Type B pancreatic cell (in vitro differentiated cells): ENCODE measurements around the gene INHBB. TPM values are rescaled to one million over a fixed set of nuclear protein-coding genes. Genes with fewer than 3 reads are reported as not detected.
A peak's percentile ranks its signal among the peaks of the same experiment; 100 is the strongest.

ENCODE experiments used
- DNase-seq: peaks from one replicate; pipeline ENCODE4 v3.0.0; 2021; ENCODE audit warnings: mixed read lengths; ENCODE audit not compliant: unreplicated experiment; ENCODE audit errors: extremely low spot score
- H3K27ac Mint-ChIP-seq: 2 replicates; pipeline ENCODE4 v1.8.0; 2021; ENCODE audit warnings: mild to moderate bottlenecking, mixed read lengths
- H3K27me3 Mint-ChIP-seq: 2 replicates; pipeline ENCODE4 v1.8.0; 2021; ENCODE audit warnings: mixed read lengths
- H3K36me3 Mint-ChIP-seq: 2 replicates; pipeline ENCODE4 v1.8.0; 2021; ENCODE audit warnings: mixed read lengths
- H3K4me1 Mint-ChIP-seq: one replicate; pipeline ENCODE4 v1.8.0; 2021; ENCODE audit warnings: mixed read lengths; ENCODE audit not compliant: unreplicated experiment
- H3K4me3 Mint-ChIP-seq: 2 replicates; pipeline ENCODE4 v1.8.0; 2021; ENCODE audit warnings: mild to moderate bottlenecking, mixed read lengths
- H3K9me3 Mint-ChIP-seq: 2 replicates; pipeline ENCODE4 v1.8.0; 2021; ENCODE audit warnings: mixed read lengths
- total RNA-seq: library from RNA; stranded (reverse); gene quantifications from 2 replicates; pipeline ENCODE4 v1.2.1, GENCODE V29; 2021; ENCODE audit warnings: low replicate concordance
- TF ChIP-seq, protein P1 (sequence below): fragments of 200-600 bp; sonication (generic); conservative IDR thresholded peaks from 2 replicates; pipeline ENCODE4 v1.5.0; 2021; ENCODE audit warnings: antibody characterized with exemption, mild to moderate bottlenecking

INHBB gene
- total RNA-seq, 1 donor from 2014 or later = 7.5 TPM

DNA sequence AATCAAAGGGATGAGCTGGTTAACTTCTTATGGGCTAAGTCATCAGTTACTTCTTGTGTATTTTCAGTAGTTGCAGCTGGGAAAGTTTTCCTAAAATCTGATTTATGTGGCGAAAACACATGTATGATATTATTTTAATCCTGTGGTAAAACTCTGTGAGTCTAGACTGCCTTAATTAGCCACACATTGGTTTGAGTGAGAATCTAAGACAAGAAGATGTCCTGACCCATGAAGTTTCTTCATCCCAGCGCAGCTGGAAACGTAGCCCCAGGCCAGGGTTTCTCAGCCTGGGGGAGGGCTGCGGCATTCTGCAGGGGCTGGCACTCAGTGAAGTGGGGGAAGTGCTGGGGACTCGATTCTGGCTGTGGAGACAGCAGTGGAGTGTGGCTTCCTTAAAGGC, 44.7 kb upstream of the INHBB start:
- Mint-ChIP-seq H3K4me1 (peaks cover 5% of the 10 kb centered on the region), H3K27ac (no peak overlapping the region), H3K36me3 (peaks cover 34% of the 10 kb centered on the region), H3K9me3 (peaks cover 6% of the 10 kb centered on the region), H3K4me3 (no peak overlapping the region), H3K27me3 (peaks cover 2% of the 10 kb centered on the region)
- TF ChIP-seq, protein P1, sequence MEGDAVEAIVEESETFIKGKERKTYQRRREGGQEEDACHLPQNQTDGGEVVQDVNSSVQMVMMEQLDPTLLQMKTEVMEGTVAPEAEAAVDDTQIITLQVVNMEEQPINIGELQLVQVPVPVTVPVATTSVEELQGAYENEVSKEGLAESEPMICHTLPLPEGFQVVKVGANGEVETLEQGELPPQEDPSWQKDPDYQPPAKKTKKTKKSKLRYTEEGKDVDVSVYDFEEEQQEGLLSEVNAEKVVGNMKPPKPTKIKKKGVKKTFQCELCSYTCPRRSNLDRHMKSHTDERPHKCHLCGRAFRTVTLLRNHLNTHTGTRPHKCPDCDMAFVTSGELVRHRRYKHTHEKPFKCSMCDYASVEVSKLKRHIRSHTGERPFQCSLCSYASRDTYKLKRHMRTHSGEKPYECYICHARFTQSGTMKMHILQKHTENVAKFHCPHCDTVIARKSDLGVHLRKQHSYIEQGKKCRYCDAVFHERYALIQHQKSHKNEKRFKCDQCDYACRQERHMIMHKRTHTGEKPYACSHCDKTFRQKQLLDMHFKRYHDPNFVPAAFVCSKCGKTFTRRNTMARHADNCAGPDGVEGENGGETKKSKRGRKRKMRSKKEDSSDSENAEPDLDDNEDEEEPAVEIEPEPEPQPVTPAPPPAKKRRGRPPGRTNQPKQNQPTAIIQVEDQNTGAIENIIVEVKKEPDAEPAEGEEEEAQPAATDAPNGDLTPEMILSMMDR = no peak
- DNase-seq = no peak

DNA sequence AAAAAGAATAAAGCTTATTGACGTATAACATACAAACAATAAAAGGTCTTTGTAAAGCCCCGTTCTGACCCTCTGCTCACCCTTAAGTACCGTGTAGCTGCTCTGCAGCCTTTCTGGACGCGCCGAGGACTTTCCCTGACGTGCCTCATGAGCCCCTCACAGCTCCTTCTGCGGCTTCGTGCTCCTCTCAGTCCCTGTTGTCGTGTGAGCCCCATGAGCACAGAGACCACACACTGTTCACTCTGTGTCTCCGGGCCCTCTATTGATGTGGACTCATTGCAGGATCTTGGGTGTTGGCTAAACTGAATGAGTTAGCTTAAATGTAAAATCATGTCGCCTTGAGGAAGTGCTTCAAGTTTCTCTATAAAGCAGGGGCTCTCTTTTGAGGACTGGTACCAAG, 43.6 kb upstream of the INHBB start:
- peaks cover 2% of the 10 kb centered on the region for H3K27me3 Mint-ChIP-seq
- no peak overlapping the region for H3K27ac Mint-ChIP-seq
- H3K9me3 Mint-ChIP-seq = peaks cover 2% of the 10 kb centered on the region
- TF ChIP-seq, protein P1 = no peak
- no peak overlapping the region for H3K4me3 Mint-ChIP-seq
- no peak for DNase-seq
- H3K4me1 Mint-ChIP-seq = peaks cover 5% of the 10 kb centered on the region
- peaks cover 30% of the 10 kb centered on the region for H3K36me3 Mint-ChIP-seq

DNA sequence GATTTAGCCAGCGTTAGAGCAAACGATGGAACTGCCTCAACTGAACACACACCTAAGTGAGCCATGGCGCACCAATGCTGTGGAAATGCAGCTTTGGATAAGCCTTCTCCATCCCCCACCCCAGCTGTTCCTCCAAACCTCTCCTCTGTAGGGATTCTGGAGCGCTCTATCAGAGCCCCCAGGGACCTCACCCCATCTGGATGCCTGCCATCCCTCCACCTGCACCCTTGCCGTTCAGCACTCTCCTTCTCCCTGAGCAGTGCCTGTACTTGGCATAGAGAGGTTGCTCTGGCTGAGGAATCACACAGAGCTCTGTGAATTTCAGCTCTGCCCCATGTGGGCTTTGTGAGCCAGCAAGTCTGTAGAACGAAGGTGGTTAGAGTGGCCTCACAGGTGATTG, 42.8 kb upstream of the INHBB start:
- DNase-seq = no peak
- Mint-ChIP-seq H3K4me3 (no peak overlapping the region), H3K27me3 (peaks cover 2% of the 10 kb centered on the region), H3K4me1 (peaks cover 5% of the 10 kb centered on the region), H3K9me3 (no peaks in the 10 kb centered on the region), H3K36me3 (peaks cover 23% of the 10 kb centered on the region), H3K27ac (no peak overlapping the region)
- TF ChIP-seq, protein P1 = no peak

DNA sequence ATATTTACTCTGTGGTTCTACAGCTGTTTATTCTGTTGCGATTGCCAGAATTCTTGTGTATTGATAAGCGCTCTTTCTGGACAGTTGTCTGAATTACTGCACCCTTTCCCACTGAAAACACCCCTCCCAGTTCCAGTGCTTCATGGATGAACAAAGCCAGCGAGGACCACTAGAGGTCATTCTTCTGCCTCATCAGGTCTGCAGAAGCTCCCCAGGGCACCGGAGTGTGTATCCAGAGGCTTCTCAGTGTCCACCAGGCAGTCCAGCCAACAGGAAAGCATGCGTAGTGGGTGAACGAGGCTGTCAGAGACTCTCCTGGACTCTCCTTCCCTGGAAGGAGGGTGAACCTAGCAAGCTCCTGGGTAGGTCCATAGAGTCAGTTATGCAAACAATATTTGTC, 40.6 kb upstream of the INHBB start:
- H3K4me1 Mint-ChIP-seq = peaks cover 3% of the 10 kb centered on the region
- TF ChIP-seq, protein P1 = peak; percentile 55
- H3K27me3 Mint-ChIP-seq = peaks cover 2% of the 10 kb centered on the region
- no peak for DNase-seq
- no peak overlapping the region for H3K4me3 Mint-ChIP-seq
- H3K27ac Mint-ChIP-seq = no peak overlapping the region
- peaks cover 15% of the 10 kb centered on the region for H3K36me3 Mint-ChIP-seq
- no peaks in the 10 kb centered on the region for H3K9me3 Mint-ChIP-seq

DNA sequence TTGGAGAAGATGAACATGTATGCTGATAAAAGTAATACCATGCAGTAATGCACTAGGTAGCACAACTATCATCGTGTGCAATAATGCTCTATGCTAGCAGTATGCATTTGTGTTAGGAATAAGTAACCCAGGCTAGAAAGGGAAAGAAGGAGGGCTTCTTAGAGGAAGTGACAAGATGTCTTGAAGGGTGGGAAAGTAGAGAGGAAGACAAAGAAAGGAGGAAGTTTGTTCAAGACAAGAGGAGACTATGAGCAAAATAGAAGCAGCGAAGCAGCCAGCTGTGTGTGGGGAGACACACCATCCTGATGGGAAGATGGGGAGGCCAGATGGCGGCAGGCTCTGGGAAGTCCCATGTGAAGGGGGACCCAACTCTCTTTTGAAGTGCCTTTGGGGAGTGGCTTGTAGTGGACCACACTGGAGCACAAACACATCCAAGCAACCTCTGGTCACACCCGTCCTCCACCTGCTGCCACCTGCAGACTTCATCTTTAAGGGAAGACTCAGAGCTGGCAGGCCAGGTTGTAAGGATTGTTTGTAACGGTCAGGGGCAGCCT, 39.9 kb upstream of the INHBB start:
- H3K36me3 Mint-ChIP-seq = peaks cover 15% of the 10 kb centered on the region
- H3K27me3 Mint-ChIP-seq = peaks cover 2% of the 10 kb centered on the region
- H3K4me3 Mint-ChIP-seq = no peak overlapping the region
- H3K27ac Mint-ChIP-seq = no peak overlapping the region
- no peaks in the 10 kb centered on the region for H3K4me1 Mint-ChIP-seq
- no peaks in the 10 kb centered on the region for H3K9me3 Mint-ChIP-seq
- TF ChIP-seq, protein P1 = no peak
- DNase-seq = no peak

DNA sequence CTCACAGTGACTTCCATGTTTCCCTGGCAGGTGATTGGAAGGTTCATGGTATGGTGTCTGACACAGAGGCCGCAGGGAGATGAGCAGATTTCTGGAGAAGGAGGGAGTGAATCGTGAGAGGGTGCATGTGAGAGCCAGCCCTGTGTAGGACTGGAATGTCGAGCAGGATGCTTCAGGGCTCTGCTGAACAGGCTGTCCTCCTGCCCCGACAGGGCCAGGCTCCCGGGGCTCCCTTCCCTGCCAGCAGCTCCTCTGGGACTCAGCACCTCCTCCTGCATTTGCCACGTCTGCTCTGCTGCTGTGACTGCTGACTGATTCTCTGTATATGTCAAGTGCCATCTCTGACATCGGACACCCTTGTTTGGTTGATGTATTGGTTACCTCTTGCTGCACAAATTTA, 38.5 kb upstream of the INHBB start:
- no peaks in the 10 kb centered on the region for H3K9me3 Mint-ChIP-seq
- peaks cover 15% of the 10 kb centered on the region for H3K36me3 Mint-ChIP-seq
- no peak overlapping the region for H3K4me3 Mint-ChIP-seq
- DNase-seq = no peak
- H3K4me1 Mint-ChIP-seq = no peaks in the 10 kb centered on the region
- no peaks in the 10 kb centered on the region for H3K27me3 Mint-ChIP-seq
- TF ChIP-seq, protein P1 = no peak
- no peak overlapping the region for H3K27ac Mint-ChIP-seq
